IMR-90 (cell line): ENCODE measurements around the gene EFEMP2. TPM values are rescaled to one million over a fixed set of nuclear protein-coding genes. Genes with fewer than 3 reads are reported as not detected.

ENCODE experiments used
- ATAC-seq: fragments of 200-7000 bp; cut with Tn5 transposase; 2 replicates; pipeline ENCODE4 v1.9.1; 2020; ENCODE audit warnings: low read depth, mild to moderate bottlenecking, moderate library complexity
- BruUV-seq: library from RNA; stranded (reverse); fragments of 400-500 nt; replicated peaks from 2 replicates; lab custom pipeline; 2021; lab: Mats Ljungman, UMichigan
- CTCF ChIA-PET: fragments of 300-600 bp; formaldehyde crosslinking; extraction: SDS; loops from one replicate; lab custom pipeline; 2021; ENCODE audit warnings: antibody characterized with exemption; lab: Yijun Ruan, JAX
- POLR2A ChIA-PET: fragments of 300-600 bp; sonication (Branson Sonifier 250); formaldehyde crosslinking; loops from one replicate; lab custom pipeline; 2022; ENCODE audit warnings: antibody characterized with exemption; ENCODE audit not compliant: unreplicated experiment; lab: Charles Lee
- DNase-seq: peaks from one replicate; pipeline ENCODE4 v3.0.0; 2013
- H2AFZ ChIP-seq: replicated peaks from 2 replicates; pipeline ENCODE3; 2013; ENCODE audit warnings: low read length, mild to moderate bottlenecking; ENCODE audit not compliant: poor library complexity
- H2AK5ac ChIP-seq: 2 replicates; pipeline ENCODE4 v1.6.1; 2013; ENCODE audit warnings: low read depth, low read length, inconsistent platforms
- H2AK9ac ChIP-seq: replicated peaks from 2 replicates; pipeline ENCODE3; 2013; ENCODE audit warnings: mild to moderate bottlenecking, low read depth, low read length, moderate library complexity; ENCODE audit not compliant: poor library complexity
- H2BK120ac ChIP-seq: 2 replicates; pipeline ENCODE4 v1.6.1; 2013; ENCODE audit warnings: low read depth, low read length, inconsistent platforms
- H2BK15ac ChIP-seq: 3 replicates; pipeline ENCODE4 v1.6.1; 2013; ENCODE audit warnings: low read depth, low read length, inconsistent platforms
- H2BK20ac ChIP-seq: 2 replicates; pipeline ENCODE4 v1.6.1; 2013; ENCODE audit warnings: low read depth, mild to moderate bottlenecking, inconsistent platforms, low read length, moderate library complexity
- H2BK5ac ChIP-seq: 2 replicates; pipeline ENCODE4 v1.6.1; 2013; ENCODE audit warnings: mild to moderate bottlenecking, low read depth, low read length, inconsistent platforms; ENCODE audit not compliant: poor library complexity, severe bottlenecking
- H3K14ac ChIP-seq: replicated peaks from 2 replicates; pipeline ENCODE4 v1.6.1; 2013; ENCODE audit warnings: low read depth, low read length, inconsistent platforms
- H3K18ac ChIP-seq: 2 replicates; pipeline ENCODE4 v1.6.1; 2013; ENCODE audit warnings: low read depth, low read length, control low read depth
- H3K23ac ChIP-seq: 2 replicates; pipeline ENCODE4 v1.6.1; 2013; ENCODE audit warnings: low read depth, low read length, inconsistent platforms
- H3K27ac ChIP-seq: 2 replicates; pipeline ENCODE4 v1.5.1; 2013; ENCODE audit warnings: mild to moderate bottlenecking, control low read depth, low read length; ENCODE audit not compliant: insufficient read depth
- H3K27me3 ChIP-seq: 2 replicates; pipeline ENCODE4 v1.6.1; 2013; ENCODE audit warnings: low read length; ENCODE audit not compliant: control insufficient read depth, insufficient read depth
- H3K36me3 ChIP-seq: 2 replicates; pipeline ENCODE4 v1.6.1; 2013; ENCODE audit warnings: low read length, mixed read lengths; ENCODE audit not compliant: control insufficient read depth, insufficient read depth
- H3K4ac ChIP-seq: 2 replicates; pipeline ENCODE4 v1.6.1; 2013; ENCODE audit warnings: low read depth, low read length, inconsistent platforms
- H3K4me1 ChIP-seq: 2 replicates; pipeline ENCODE4 v1.6.1; 2013; ENCODE audit warnings: low read length, mixed read lengths; ENCODE audit not compliant: control insufficient read depth, insufficient read depth
- H3K4me2 ChIP-seq: 2 replicates; pipeline ENCODE4 v1.6.1; 2013; ENCODE audit warnings: low read depth, mild to moderate bottlenecking, control low read depth, low read length, moderate library complexity
- H3K4me3 ChIP-seq: 2 replicates; pipeline ENCODE4 v1.5.1; 2013; ENCODE audit warnings: low read depth, mild to moderate bottlenecking, control low read depth, low read length, moderate library complexity; ENCODE audit not compliant: insufficient read depth
- H3K56ac ChIP-seq: 2 replicates; pipeline ENCODE4 v1.6.1; 2013; ENCODE audit warnings: low read length, inconsistent platforms; ENCODE audit not compliant: insufficient read depth; ENCODE audit errors: extremely low read depth
- H3K79me1 ChIP-seq, 2 experiments: 2 replicates each; pipeline ENCODE4 v1.6.1; 2013; ENCODE audit warnings: low read length in 2 of 2, inconsistent platforms in 1 of 2, low read depth in 1 of 2
- H3K9ac ChIP-seq: 2 replicates; pipeline ENCODE4 v1.6.1; 2013; ENCODE audit warnings: low read depth, low read length, control low read depth
- H3K9me1 ChIP-seq: 2 replicates; pipeline ENCODE4 v1.6.1; 2013; ENCODE audit warnings: low read length, inconsistent platforms; ENCODE audit not compliant: insufficient read depth
- H3K9me3 ChIP-seq: 2 replicates; pipeline ENCODE4 v1.6.1; 2013; ENCODE audit warnings: low read length; ENCODE audit not compliant: control insufficient read depth, insufficient read depth
- H4K20me1 ChIP-seq: 2 replicates; pipeline ENCODE4 v1.6.1; 2013; ENCODE audit warnings: low read length, inconsistent platforms; ENCODE audit not compliant: insufficient read depth
- H4K5ac ChIP-seq: 2 replicates; pipeline ENCODE4 v1.6.1; 2013; ENCODE audit warnings: mild to moderate bottlenecking, low read depth, low read length, control low read depth
- H4K8ac ChIP-seq, 2 experiments: 2 replicates each; pipeline ENCODE4 v1.6.1; 2013; ENCODE audit warnings: low read depth in 2 of 2, low read length in 2 of 2, control low read depth in 1 of 2, inconsistent platforms in 1 of 2
- H4K91ac ChIP-seq: 2 replicates; pipeline ENCODE4 v1.6.1; 2013; ENCODE audit warnings: low read depth, low read length, inconsistent platforms; ENCODE audit not compliant: insufficient read depth
- BHLHE40 ChIP-seq: fragments of 150-350 bp; IDR thresholded peaks from 2 replicates; pipeline ENCODE4 v1.6.1; 2016; ENCODE audit warnings: mild to moderate bottlenecking, low read depth, low read length
- CHD1 ChIP-seq: IDR thresholded peaks from 2 replicates; pipeline ENCODE4 v1.6.1; 2012; ENCODE audit warnings: low read depth, low read length, improper control_type of control experiment
- FOS ChIP-seq: fragments of 150-350 bp; IDR thresholded peaks from 2 replicates; pipeline ENCODE4 v1.6.1; 2016; ENCODE audit warnings: low read depth, low read length
- WGBS, 2 experiments: methylation state at CpG; one replicate each; pipeline versions ENCODE4 v1.1.5 to v1.1.7; 2013; ENCODE audit warnings: missing lambda C conversion rate in 2 of 2; ENCODE audit not compliant: insufficient read length in 1 of 2; ENCODE audit errors: extremely low coverage in 2 of 2; 5-methylcytosine and 5-hydroxymethylcytosine counted together
- dilution Hi-C: fragments of 300-500 bp; cut with HindIII; formaldehyde crosslinking; loops from one replicate; pipeline ENCODE4 v1.14.3; 2018; ENCODE audit warnings: low sequenced_read_pairs; ENCODE audit not compliant: unreplicated experiment
- in situ Hi-C: fragments of 300-500 bp; cut with MboI; formaldehyde crosslinking; loops from 3 replicates; pipeline ENCODE4 v1.14.3; 2019; ENCODE audit warnings: low sequenced_read_pairs, inconsistent platforms, mixed read lengths
- intact Hi-C: fragments of 100-400 bp; cut with micrococcal nuclease; formaldehyde crosslinking; loops from 2 replicates; pipeline ENCODE4 v1.10.0; 2022
- polyA plus RNA-seq, 3 experiments: library from polyadenylated mRNA; depleted of rRNA; stranded (reverse); fragments of >200 nt; gene quantifications; 2 replicates each; pipeline ENCODE4 v1.2.3, GENCODE V29; 2012; ENCODE audit warnings: low replicate concordance in 1 of 3
- total RNA-seq: library from RNA; depleted of rRNA; stranded (reverse); fragments of >200 nt; gene quantifications from 2 replicates; pipeline ENCODE4 v1.2.3, GENCODE V29; 2012
- TF ChIP-seq, protein P1 (sequence below): conservative IDR thresholded peaks from 2 replicates; pipeline ENCODE4 v1.5.1; 2012; ENCODE audit warnings: mild to moderate bottlenecking, low read depth, low read length, improper control_type of control experiment

EFEMP2 gene
- total and polyA plus RNA-seq, 2 of the 4 experiments (the other 2 are of a cell fraction): 62.7 to 431 TPM

DNA sequence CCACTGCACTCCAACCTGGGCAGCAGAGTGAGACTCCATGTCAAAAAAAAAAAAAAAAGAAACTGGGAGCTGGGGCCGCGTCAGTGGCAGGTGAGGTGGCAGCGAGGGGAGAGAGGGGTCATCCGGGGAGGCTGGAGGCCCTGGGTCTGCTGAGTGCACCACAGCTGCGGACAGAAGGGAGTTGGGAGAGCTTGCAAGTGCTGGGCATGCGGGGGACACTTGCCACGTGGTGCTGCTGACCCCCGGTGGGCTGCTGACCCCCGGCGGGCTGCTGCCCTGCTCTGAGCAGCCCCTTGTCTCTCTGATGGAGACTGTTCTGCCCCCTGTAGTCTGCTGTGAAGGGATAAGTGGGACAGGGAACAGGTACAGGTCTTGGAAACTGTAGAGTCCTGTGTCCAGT lies 49.3 kb upstream of the EFEMP2 start:
- Histone ChIP-seq H2AK9ac (no peak overlapping the region), H2BK20ac (no peak overlapping the region), H3K4me3 (no peak overlapping the region), H3K9me1 (peaks cover 10% of the 10 kb centered on the region; the same call in 1 of the 2 replicates), H3K36me3 (peaks cover 40% of the 10 kb centered on the region), H2AFZ (no peak overlapping the region), H3K18ac (no peak overlapping the region), H2BK5ac (no peak overlapping the region), H4K20me1 (peaks cover 11% of the 10 kb centered on the region), H4K5ac (no peak overlapping the region), H3K79me1 (peaks cover 12 to 43% of the 10 kb centered on the region in 2 experiments), H3K23ac (no peak overlapping the region), H4K8ac (no peak overlapping the region), H2BK120ac (no peak overlapping the region), H3K9ac (no peak overlapping the region), H3K9me3 (no peaks in the 10 kb centered on the region), H3K27me3 (no peaks in the 10 kb centered on the region), H3K4ac (no peak overlapping the region), H2BK15ac (no peak overlapping the region), H3K56ac (no peak overlapping the region), H3K4me1 (peaks cover 20% of the 10 kb centered on the region), H4K91ac (no peak overlapping the region), H2AK5ac (no peak overlapping the region), H3K27ac (no peak overlapping the region), H3K4me2 (no peak overlapping the region), H3K14ac (no peak overlapping the region)
- no peak for DNase-seq
- no peak for TF ChIP-seq FOS
- TF ChIP-seq, protein P1, sequence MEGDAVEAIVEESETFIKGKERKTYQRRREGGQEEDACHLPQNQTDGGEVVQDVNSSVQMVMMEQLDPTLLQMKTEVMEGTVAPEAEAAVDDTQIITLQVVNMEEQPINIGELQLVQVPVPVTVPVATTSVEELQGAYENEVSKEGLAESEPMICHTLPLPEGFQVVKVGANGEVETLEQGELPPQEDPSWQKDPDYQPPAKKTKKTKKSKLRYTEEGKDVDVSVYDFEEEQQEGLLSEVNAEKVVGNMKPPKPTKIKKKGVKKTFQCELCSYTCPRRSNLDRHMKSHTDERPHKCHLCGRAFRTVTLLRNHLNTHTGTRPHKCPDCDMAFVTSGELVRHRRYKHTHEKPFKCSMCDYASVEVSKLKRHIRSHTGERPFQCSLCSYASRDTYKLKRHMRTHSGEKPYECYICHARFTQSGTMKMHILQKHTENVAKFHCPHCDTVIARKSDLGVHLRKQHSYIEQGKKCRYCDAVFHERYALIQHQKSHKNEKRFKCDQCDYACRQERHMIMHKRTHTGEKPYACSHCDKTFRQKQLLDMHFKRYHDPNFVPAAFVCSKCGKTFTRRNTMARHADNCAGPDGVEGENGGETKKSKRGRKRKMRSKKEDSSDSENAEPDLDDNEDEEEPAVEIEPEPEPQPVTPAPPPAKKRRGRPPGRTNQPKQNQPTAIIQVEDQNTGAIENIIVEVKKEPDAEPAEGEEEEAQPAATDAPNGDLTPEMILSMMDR: no peak
- no peak for TF ChIP-seq CHD1
- no peak for TF ChIP-seq BHLHE40
- CTCF ChIA-PET: no interaction called here
- no TSS peak for BruUV-seq
- in situ Hi-C loops: no loop called here
- intact Hi-C loops: no loop called here
- POLR2A ChIA-PET: interaction anchor here (1.1 kb wide), 1 partner anchor 31 kb away, joined by 3 read pairs; no protein-coding TSS in a partner anchor
- no peak for ATAC-seq
- dilution Hi-C loops: no loop called here
- WGBS, 2 experiments: 93% methylated on average over 3 of the region's 10 CpGs; no CpG with 5 or more reads in 1 of the 2 experiments
